NCI-H2196 (cell line): ENCODE measurements around the gene EGFL8.

Experiments used
- DNase-seq: peaks from one replicate; lab custom pipeline; 2025; ENCODE audit not compliant: unreplicated experiment; lab: John Stamatoyannopoulos, UW

The EGFL8 gene

DNA sequence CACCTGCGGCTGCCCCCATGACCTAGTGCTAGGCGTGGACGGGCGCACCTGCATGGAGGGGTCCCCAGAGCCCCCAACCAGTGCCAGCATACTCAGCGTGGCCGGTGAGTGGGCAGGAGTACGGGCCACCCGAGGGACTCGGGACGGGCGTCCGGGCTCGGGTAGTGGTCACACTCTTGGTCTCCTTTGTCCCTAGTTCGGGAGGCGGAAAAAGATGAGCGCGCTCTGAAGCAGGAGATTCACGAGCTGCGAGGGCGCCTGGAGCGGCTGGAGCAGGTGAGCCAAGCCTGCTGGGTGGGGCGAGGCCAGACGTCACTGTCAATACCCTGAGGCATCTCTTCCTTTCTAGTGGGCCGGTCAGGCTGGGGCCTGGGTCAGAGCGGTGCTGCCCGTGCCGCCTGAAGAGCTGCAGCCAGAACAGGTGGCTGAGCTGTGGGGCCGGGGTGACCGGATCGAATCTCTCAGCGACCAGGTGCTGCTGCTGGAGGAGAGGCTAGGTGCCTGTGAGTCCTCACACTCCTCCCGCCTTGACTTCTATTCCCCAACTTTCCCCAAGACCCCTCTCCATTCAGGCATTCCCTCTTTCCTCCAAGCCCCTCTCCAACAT, 2.9 kb downstream of the EGFL8 start:
- no peak for DNase-seq

- no peak for DNase-seq
These were observed 3.4 kb downstream of the EGFL8 start for GRCh38 chr6:32167761-32168262.

DNA sequence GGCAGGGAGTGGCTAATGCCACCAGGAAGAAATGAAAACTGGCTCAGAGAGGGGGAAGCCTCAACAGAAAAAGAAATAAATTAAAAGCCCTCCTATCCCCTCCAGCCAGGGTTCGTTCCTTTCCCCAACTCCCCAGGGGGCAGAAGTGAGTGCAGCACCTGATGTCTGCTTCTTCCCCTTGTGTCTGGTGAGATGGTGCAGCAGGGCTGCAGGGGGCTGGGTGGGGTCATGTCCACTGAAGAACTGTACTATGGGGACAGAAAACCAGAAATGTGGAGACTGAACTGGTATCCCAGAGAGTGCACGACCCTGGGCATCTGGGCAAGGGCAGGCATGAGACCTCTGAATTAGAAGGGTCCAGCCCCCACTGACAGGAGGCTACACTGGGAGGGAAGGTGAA, 4.0 kb downstream of the EGFL8 start:
- no peak for DNase-seq

DNA sequence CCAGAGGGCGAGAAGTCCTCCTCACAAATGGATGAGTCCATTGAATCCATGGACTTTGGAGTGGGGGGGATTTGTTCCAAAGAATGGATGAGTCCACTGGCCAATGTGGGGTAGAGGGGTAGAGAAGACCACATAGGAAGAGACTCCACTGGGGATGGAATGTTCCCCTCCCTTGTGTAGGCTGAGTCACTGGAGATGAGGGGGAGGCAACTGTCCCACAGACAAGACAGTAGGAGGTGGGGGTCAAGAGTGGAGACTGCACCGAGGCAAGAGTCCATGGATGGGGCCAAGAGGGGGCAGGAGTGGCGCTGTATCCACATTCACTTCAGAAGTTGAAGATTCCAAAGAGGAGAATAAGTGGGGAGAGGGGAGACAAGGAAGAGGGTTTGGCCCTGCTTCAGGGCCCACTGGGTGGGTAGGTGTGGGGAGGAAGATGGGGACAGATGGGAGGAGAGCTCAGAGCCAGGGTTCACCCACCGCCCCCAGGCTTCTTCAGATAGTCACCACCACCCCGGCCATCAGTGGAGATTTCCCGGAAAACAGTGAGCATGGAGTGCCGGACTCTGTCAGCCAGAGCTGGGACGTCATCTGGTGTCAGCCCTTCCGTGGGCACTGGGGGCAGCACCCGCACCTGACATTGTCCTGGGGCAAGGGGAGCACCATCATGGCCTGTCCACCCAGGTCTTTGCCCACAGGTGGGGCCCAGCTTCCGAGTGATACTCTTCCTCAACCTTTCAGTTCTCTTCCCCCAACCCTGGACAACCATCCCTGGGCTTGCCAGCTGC, 4.6 kb downstream of the EGFL8 start:
- no peak for DNase-seq

DNA sequence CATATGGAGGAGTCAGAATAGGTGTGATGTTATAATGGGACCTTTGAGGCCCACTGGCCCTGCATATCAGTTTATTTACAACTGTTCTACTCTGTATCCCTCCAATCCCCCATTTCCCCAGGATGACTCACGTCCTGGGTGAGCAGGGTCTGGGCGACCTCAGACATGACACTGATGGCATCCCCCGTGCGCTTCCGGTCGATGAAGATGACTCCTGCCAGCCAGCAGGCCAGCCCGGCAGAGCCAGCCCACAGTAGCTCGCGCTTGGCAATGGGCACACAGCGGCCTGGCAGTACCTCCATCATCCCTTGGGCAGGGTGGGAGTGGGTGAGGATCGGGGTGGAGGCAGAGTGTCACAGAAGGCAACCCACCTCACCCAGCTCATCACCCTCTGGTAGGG, 5.9 kb downstream of the EGFL8 start:
- DNase-seq = no peak

DNA sequence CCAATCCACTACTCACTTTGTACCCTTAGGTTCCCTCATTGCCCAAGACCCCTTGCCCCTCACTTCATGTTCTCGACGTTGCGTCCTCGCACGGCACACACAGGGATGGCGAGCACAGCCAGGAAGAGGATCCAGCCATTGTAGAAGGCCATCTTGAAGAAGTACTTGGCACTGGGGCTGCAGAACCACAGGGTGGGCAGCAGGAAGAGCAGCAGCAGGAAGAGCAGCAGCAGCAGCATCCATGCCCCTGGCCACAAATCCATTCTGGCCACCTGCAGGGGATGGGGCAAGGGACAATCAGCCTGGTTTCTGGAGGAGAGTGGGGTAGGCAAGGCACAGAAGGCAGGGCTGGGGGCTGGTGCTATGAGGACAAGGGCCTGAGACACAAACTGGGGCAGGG, 6.8 kb downstream of the EGFL8 start:
- DNase-seq = no peak

- no peak for DNase-seq
These were observed 8.8 kb downstream of the EGFL8 start for GRCh38 chr6:32173051-32173727.

DNA sequence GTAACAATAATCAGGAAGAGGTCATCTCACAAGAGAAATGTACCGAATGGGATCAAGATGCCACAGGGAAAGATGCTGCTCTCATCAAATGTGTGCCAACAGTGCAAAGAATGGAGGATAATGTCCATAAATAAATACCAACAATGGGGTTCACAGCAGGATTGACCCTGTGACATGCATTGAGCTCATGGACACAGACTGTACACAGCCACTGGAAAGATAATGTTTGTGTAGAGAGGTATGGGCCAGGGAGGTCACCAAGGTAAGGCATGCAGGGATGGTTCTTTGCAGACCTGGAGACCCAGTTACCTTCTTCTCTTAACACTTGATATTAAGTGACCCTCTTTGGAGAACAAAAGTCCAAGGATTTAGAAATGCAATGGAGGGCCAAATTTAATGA, 10.0 kb downstream of the EGFL8 start:
- DNase-seq = no peak

- DNase-seq = no peak
These were observed 10.9 kb downstream of the EGFL8 start for GRCh38 chr6:32175322-32175710.

DNA sequence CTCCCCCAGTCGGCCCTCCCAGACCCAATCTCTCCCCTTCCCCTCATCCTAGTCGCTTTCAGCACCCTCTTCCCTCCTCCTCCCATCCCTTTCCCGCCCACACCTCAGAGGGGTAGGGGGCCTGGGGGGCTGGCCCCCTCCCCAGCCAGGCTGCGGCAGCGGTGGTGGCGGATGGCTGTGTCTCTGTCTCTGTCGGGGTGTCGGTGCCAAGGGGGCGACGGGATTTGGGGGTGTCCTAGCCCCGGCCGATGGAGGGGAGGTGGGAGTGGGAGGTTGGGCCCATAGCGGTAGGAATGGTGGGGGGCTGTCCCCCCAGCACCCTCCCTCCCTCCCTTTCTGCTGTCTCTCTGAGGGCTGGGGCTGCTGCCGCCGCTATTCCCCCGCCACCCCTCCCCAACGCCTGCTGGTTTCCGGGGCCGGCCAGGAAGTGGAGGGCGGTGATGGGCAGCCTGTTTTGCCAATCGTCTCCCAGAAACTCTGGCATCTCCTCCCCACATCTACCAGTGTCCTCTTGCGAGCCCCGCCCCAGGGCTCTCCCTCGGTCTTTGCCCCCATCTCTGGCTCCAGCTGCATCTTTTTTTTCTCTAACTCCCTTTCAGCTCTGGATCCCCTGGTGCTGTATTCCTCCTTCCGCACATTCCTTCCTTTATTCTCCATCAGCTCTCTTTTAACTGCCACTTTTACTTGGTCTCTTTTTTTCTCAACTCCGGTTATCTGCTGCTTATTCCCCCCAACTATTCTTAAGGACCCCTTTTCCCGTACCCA, 11.5 kb downstream of the EGFL8 start, which contains the start of gene AGPAT1:
Gene AGPAT1 (minus strand): TSS at position 374 of the 765 bp plus-strand sequence. CDS start 4,588 bp downstream, outside the sequence.
- DNase-seq = peak; percentile 92

GRCh38 chr6:32176476-32177182, 12.2 kb downstream of the EGFL8 start:
- DNase-seq = peak; percentile 68

GRCh38 chr6:32177183-32177787, 12.9 kb downstream of the EGFL8 start:
- peak; percentile 85 for DNase-seq

- peak; percentile 99 for DNase-seq
These were observed 13.6 kb downstream of the EGFL8 start, which contains the start of gene RNF5 for GRCh38 chr6:32177788-32178546. RNF5 (plus strand) TSS chr6:32178405; CDS start chr6:32178512, 107 bp downstream.

DNA sequence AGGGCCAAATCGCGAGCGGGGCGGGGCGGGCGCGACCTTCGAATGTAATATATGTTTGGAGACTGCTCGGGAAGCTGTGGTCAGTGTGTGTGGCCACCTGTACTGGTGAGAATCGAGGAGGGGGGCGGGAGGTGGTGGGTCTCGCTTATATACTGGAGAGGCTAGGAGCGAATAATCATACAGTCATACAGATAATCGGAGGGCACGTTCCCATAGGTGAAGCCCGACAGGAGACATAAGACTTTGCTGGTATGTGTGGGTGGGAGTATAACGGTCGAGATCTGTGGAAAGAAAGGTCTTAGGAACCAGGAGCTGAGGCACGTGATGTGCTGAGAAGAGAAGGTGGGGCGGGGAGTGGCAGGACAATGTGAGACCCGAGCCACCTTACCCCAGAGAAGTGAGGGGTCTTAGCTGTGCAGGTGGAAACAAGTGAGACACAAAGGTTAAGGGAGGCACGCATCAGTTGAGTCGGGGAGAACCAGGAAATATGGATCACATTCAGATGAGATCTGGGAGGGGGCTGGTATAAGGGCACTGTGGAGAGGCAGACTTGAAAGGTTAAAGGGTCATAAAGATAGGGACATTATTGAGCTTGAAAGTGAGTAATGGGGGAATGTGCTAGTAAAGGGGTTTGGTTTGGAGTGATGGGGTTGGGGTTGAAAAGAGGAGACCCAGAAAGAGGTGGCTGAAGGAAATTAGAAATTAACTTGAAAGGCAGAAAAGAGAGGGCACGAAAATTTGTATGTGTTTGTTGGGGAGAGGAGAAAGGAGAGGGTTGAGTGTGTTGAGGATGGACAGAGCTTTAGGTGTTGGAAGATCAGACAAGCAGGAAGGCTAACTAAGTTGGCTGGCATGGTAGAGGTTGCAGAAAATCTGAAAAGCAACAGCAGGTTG, 14.4 kb downstream of the EGFL8 start:
- no peak for DNase-seq

GRCh38 chr6:32179766-32180405, 15.5 kb downstream of the EGFL8 start:
- no peak for DNase-seq

GRCh38 chr6:32181148-32181702, 16.8 kb downstream of the EGFL8 start:
- DNase-seq = no peak

- DNase-seq = no peak
These were observed 17.6 kb downstream of the EGFL8 start for GRCh38 chr6:32181915-32182529.
